CD4-positive, alpha-beta T cell treated with Interleukin-6 for 4 hours (primary cell): Measurements from ENCODE around the gene MDFIC.

Experiments used
- DNase-seq: peaks from one replicate; pipeline ENCODE4 v3.0.0-alpha.2; 2020; ENCODE audit warnings: mixed read lengths

MDFIC gene

DNA sequence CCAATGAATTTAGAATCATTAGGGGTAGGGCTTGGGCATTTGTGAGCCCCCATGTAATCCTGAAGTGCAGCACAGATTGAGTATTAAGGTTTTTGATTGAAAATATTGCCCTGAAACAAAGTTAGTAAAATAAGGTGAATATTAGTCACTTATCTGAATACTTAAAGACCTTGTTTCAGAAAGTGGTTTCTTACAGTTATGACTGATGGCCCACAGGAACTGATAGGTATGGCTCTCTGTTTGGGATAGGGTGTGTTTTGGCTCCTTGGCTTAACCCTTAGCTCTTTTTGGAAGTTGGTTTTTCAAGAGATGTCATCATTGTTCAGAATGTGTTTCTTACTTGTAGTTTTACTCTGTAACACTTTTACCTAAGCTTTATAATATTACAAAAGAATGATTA lies 34.8 kb downstream of the MDFIC start:
- DNase-seq, result no peak

DNA sequence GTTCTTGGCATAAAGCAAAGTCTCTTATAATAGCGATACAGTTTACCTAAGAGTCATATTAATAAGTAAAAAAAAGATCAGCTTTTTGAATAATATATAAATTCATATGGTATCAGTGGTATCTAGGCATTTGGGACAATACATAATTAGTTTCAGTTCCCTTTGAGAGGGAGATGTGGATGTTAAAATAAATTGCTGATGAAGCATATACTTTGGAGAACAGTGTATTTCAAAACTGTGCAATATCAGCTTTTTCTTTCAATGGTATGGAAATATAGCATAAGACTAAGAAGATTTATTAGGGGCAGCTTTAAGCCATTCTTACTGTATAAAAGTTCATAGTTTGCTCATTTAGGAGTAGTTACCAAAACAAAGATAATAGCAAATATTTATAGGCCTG lies 35.5 kb downstream of the MDFIC start:
- no peak for DNase-seq

DNA sequence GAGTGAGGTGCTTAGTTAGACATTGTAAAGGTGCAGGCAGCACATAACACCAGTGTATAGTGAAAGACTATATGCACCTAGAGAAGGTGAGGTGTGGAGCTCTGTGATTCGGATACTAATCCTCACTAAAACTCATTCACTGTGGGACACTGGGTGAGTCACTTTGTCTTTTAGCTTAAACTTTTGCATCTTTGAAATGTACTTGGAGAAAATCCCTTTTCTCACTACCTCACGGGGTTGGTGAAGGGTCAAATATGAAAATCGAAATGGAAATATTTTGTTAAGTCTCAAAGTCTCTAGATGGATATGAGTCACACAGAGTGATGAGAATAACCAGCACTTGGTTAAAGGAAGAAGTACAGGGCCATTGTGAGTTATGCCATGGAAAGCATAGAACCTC lies 38.0 kb downstream of the MDFIC start:
- DNase-seq, result no peak

DNA sequence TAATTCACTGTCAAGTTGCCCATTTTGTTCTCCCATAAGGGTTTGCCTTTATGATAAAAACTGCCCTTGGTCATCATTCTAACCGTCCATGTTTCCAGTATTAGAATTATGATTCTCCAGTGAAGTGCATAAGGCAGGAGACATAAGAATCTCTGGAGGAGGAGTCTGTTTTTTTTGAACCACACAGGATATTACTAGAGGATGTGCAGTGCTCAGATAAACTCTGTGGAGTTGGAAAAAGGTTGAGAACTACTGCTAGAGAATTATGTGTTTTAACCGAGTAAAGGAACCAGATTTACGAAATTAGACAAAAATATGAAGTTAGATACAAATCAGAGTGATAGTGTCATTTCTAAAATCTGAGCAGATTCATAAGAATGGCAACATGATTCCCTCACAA lies 40.5 kb downstream of the MDFIC start:
- DNase-seq, result no peak

DNA sequence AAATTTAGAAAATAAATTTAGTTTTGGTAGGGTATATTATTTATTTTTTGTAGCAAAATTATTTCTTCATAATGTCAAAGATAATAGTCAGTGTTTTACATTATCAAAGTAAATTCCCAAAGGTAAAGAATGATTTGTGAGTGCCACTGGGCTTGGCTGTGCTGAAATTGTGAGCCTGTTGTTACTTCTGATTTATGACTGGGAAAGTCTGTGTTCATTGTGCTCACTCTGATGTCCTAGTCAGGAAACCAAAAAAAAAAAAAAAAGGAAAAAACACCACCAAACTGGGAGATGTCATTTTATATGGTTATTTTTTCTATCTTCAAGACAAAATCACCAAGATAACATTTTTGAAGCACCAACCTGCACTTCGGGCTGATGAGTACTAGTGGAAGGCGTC lies 44.3 kb downstream of the MDFIC start:
- DNase-seq, result no peak

DNA sequence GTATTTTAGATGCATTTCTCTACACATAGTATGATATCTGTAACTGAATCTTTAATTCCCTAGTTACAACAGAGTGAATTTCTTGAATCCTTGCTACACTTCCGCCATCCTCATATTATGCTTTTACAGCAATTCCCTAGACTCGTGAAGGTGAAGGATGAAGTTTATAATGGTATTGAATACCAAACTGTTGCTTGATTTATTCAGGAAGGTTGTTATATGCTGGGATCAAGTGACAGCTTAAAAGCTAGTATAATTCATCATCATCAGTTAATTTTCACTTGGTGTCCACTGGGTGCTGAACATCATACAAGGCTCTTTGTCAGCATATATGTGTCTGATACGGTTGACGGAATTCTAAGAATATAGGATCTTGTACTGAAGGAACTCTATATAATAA lies 47.2 kb downstream of the MDFIC start:
- DNase-seq, result no peak

DNA sequence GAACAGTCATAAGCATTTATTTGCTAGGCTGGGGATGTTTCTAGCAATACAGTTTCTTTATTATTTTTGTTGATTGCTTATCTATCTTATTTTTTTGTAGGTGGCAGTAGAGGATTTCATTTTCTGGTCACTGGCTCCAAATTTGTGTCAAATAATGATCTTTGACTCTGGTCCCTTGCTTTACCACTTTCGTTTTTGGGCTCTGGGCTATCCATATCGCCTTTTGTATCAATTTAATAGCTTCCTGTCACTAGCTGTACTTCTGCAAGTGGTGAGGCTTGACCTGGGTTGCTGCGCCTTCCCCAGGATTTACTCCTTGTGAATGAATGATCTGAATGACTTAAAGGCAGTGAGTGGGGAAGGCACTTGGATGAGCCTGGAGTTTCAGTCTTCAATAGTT lies 48.4 kb downstream of the MDFIC start:
- no peak for DNase-seq

DNA sequence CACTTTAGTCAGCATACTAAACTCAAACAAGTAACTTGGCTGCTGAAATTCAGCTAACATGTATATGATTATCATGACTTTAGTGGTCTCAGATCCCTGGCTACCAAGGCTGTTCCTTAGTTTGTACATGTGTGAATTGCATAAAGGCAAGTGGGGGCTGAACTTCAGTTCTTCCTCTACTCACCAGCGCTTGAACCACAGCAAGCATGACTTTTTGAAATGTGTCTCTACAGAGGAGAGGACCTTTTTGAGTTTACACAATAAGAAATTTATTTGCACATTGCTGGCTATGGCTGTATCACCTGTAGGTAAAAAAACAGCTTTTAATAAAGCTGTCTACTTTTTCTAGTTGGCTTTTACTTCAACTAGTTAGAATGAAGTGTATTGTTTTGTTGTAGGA lies 48.8 kb downstream of the MDFIC start:
- DNase-seq, result no peak

DNA sequence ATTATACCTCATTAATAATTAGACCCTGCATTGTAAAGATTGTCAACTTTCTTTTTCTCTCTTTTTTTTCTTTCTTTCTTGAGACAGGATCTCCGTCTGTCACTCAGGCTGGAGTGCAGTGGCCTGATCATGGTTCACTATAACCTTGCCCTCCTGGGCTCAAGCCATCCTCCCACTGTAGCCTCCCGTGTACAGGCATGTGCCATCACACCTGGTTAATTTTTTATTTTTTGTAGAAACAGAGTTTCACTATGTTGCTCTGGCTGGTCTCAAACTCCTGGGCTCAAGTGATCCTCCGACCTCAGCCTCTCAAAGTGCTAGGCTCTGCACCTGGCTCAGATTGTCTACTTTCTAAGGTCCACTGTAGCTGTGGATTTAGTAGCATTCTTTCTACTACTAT lies 50.7 kb downstream of the MDFIC start:
- DNase-seq, result no peak

DNA sequence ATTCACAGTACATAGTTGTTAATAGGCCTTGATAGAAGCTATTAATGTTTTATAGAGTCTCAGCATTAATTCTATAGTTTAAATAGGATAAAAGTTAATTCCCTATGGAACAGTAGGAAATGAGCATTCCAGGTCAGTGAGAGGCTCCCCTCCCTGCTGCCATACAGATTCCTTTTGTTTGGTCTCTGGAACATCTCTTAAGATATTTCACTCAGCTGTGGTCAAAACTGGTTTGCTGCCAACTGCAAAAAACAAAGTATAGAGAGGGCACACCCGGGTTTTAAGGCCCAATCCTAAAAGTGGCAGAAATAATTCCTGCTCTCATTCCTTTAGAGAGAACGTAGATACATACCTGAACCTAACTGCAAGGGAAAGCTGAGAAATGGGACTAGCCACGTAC lies 51.3 kb downstream of the MDFIC start:
- no peak for DNase-seq

DNA sequence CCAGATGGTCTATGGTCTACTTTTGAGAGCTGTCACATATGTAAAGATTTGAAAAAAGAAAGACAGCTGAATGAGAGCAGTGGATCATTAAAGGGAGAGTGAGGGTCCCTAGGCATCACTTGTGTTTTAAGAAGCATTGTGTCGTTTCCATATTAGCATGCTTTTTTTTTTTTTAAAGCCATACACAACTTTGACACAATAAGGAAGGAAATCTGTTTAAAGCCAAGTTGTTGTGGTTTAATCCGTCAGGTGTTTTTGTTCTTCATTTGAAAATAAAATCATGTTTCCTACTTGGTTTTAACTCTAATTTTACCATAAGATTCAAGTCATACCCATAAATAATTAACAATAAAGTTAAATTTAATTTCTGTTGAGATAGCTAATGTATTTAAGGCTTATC lies 53.5 kb downstream of the MDFIC start:
- no peak for DNase-seq

DNA sequence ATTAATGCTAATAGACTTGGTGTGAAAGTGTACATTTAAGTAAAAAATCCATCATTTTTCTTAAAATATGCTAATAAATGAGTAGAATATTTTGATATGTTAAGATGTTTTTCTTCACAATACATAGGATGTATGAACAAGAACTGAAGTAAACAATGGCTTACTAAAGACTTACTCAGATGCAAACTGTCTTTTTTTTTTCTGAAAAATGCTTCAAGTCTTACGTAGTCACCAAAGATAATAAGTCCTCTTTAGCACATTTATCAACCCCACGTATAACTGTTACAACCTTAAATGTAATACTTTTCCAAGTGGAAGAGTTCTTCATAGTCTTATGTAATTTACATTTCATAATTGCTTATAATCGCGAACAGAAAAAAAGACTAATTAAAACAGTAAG lies 54.8 kb downstream of the MDFIC start:
- DNase-seq, result no peak

DNA sequence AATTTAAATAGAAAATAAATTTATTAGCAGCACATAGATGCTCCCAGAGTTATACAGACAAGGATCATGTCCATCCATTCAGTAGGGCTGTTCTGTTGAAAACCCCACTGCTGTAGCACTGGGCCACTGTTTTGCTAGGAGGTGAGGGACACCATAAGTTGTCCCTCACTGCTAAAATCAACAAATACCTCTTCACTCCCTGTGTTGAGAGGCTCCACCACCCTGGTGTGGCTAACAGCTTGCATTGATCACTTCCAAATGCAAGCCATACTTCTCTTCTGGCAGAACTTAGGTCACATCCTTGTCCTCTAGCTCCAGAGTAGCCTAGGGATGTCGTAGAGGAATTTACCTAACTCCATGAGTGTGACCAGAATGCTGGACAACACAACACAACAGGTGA lies 55.4 kb downstream of the MDFIC start:
- DNase-seq, result no peak

DNA sequence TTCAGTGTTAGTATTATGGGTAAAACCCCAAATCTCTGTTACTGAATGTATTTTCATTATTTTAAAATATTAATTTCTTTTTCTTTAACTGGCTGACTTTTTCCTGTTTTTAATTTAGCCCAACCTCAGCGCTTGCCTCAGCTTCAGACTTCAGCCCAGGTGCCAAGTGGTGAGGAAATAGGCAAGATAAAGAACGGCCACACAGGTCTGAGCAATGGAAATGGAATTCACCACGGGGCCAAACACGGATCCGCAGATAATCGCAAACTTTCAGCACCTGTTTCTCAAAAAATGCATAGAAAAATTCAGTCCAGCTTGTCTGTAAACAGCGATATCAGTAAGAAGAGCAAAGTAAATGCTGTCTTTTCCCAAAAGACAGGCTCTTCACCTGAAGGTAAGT lies 57.5 kb downstream of the MDFIC start:
- DNase-seq, result no peak

DNA sequence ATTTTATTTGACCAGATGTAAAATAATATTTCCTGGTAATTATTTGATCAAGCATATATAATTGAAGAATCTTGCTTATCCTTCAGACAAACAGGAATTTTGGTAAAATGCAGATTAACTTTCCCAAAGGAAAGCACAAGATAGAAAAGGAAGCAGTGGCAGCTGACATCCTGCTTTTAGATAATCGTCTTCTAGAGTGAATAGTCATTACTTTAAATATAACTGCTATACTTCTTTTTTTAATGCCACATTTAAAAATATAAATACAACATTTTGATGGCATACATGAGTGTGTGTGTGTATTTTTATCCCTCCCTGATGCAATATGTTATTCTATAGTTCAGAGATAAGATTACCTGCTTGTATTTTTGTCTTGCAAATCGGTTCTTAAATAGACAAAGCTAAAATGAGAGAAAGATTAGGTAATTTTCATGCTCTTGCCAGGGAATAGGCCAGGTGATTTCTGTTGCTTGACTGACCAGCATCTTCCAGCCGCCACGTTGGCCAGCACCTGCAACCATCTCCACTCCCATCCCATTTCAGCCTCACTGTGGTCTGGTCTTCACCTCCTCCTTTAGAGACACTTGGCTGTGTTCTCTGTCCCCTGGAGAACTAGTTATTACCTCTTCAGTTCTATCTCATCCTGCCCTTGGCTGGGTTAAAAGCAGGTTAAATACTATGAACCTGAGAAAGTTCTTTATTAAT lies 58.1 kb downstream of the MDFIC start:
- no peak for DNase-seq

DNA sequence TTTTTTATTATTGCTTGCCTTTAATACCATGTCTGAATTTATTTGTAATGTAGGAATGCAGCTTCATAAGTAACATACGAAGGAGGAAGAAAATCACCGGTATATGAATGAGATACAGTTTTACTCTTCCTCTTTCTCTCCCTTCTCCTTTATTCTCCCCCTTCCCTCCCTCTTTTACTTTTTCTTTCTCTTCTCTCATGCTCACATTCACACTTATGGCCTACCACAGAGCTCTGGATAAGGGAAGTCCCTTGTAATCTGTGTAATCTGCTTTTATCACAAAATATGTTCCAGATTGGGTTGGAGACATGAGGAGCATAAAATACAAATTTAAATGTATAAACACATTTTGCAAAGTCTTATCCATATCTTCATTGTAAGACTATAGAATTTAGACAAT lies 59.4 kb downstream of the MDFIC start:
- no peak for DNase-seq

DNA sequence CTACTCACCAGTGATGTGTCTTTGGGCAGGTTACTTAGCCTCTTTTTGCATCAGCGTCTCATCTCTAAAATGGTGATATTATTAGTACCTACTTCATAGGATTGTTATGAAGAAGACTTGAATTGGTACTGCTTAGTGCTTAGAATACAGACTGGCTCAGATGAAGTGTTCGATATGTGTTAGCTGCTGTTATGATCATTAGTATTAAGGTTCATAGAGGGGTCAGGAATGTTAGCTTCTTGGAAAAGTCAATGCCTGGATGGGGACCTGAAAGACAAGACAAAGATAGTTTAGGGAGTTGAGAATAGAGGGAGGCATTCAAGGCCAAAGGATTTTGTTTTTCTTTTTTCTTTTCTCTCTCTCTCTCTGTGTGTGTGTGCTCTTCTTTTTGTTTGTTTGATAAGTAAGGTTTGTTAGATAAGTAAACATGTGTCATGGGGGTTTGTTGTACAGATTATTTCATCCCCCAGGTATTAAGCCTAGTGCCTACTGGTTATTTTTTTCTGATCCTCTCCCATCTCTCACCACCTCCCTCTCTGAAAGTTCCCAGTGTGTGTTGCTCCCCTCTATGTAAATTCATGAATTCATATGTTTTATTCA lies 63.3 kb downstream of the MDFIC start:
- no peak for DNase-seq

DNA sequence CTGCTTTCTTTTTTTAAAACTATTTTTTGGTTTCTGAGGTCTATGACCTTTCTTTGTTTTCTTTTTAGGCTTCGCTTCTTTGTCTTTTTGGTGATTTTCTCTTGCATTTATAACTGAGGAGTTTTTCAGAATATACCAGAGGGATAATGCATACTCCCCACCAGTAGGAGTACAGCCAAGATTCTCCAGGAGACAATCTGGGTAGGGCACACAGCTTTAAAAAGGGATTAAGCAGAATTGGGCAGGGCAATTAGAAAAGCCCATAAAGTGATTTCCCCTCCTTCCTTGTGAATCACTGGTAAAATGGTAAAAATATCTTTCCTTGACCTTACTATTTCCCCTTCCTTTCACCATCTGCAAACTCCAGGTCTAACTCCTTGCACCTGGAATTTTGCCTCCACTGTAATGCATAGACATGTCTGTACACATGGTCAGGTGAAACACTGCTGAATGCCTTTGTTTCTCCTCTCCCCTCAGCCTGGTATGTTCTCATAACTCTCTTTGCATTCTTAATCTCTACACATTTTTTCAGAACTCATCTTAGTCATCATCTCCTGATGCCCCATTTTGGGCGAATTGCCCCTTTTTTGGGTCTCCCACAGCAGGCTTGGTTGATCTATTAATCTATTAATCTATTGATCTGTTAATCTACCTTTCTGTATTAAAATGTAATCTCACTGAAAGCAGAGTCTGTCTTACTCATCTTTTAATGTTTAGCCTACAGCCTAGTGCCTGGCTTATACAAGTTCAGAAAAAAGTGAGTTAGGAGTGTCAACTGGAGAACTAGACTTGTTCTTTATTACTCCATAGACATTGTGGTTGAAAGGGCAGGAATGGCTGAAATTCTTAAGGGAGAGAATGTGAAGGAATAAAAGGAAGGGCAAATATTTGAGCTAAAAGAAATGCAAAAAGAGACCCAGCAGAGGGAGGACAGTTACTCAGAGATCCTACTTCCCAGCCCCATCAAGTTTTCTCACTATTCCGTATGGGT lies 64.6 kb downstream of the MDFIC start:
- no peak for DNase-seq

DNA sequence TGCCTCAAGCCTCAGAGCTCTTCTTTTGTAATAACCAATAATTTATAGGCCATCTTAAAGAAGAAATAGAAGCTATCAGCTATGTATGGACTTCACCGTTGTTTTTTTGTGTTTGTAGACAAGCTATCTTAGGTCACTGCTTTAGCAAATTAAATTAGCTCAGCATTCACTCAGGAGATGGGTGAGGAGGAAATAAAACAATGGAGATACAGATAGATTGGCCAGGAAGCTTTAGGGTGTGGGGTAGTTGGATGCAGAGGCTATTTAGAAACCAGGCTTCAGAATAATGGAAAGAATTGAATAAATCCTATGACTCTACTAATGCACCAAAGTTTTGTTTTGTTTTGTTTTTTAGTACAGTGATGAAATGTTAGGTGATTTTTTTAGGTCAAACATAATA lies 66.1 kb downstream of the MDFIC start:
- DNase-seq, result no peak

DNA sequence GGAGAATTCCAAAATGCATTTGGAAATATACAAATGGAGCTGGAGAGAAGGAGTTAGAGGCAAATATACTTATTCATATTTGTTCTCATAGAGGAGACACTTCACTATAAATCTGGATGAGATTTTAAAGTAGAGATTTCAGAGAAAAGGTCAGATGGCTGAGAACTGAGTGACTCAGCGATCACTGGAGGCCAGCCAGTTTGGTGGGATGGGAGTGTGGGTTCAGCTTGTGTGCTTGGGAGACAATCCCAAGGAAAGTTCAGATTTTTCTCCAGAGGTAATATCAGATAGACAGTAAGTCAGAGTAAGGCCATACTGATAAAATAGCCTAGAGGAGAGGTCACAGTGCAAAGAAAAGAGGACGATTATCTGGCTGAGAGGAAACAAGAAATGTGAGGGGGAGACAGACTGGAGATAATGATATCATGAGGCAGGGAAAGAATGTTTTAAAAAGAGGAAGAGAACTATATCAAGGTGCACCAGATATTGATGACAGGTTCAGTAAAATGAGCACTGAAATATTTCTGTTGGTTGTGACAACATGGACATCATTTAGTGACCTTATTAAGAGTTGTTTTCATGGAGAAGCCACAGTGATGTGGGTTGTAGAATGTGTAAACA lies 67.0 kb downstream of the MDFIC start:
- DNase-seq, result no peak

DNA sequence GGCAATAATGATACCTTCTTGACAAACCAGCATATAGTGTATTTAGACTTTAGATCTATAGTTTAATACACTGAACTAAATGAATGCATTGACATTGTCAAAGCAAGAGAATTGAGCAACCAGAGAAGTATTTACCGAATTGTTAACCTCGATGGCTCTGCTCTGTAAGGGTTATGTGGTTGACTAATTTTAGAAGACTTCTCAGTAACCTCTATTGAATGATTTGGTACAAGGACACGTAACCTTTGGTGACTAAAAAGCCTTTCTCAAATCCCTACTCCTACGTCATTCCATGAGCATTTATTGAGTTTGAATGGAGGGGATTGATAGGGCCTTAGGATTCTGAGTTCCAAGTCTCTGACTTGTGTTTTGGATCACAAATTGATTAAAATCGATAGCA lies 67.6 kb downstream of the MDFIC start:
- DNase-seq, result no peak

DNA sequence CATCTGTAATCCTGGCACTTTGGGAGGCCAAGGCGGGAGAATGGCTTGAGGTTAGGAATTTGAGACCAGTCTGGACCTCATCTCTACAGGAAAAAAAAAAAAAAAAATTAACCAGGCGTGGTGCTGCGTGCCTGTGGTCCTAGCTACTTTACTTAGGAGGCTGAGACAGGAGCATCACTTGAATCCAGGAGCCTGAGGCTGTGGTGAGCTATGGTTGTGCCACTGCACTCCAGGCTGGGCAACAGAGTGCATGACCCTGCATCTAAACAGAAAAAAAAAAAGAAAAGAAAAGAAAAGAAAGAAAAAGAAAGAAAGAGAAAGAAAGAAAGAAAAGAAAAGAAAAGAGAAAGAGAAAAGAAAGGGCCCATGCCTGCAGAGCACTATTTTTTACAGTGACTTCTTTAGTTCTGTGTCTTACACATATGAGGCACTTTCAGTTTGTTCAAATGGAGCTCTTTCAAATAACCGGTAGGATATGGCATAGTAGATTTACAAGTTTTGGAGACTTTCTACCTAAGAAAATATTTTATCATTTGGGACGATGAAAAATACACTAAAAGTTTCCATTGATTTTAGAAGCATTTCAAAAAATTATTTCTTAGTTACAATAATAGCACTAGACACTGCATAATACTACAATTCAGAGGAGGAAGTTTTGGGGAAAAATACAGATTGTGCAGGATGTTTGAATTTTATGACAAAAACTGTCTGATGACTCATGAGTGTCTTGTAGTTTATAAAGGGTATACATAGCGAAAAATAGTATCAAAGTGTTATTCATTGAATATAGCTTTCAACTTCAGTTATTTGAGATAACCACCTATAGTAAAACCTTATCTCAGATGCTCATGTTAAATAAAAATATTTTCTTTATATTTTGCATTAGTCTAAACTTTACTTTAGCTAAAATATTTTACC lies 75.9 kb downstream of the MDFIC start:
- no peak for DNase-seq
